Measurements from ENCODE around the gene NAT9.

NAT9 gene

DNA sequence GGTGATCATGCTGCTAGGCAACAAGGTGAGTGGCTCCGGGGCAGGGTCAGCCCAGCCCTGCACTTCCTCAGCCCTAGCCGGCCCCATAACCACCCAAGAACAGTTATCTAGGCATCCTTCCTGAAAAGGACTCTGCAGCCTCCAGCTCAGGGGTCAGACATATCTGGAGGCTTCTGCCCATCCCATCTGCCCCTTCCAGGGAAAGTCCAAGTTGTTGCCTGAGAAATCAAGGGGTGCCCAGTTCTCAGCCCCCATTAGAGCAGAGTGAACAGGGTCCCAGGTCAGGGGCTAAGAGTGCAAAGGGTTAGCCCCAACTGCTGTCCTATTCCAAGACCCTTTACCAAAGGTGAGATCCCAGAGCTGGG is 31.8 kb downstream of the NAT9 start:
- no peak for DNase-seq

DNA sequence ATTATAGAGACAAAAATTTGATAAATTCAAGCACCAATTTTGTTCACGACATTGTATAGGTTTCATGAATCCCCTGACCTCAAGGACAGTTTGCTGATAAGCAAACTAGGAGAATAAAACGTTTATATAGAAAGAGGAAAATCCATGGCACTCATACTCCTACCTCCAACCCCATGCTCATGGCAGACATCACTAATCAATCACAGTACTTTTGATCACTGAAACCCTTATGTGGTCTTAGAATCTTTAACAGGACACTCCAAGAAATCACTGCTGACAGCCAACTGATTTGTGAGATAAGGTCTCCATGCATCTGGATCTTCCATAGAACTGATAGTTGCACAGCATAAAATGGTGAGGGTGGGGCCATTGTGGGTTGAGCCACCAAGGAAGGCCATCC is 32.4 kb downstream of the NAT9 start:
- no peak for DNase-seq

- DNase-seq, result no peak
These were observed 33.1 kb downstream of the NAT9 start for GRCh38 chr17:74742978-74743545.

DNA sequence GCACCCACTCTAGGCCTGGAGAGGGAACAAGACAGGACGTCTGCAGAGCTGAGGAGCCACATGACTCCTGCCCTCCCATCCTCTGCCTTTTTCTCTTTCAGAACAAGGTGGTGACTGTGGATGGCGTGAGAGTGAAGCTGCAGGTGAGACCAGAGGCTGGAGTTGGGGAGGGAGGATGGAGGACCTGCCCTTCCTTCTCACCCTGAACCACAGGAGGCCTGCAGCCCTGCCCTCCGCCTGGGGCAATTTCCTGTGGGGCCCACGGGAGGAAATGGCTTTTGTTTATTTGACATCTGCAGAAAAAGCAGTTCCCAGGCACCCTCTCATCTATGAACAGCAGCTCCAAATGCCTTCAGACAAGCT is 34.0 kb downstream of the NAT9 start:
- DNase-seq, result peak; percentile 9

- no peak for DNase-seq
These were observed 35.3 kb downstream of the NAT9 start for GRCh38 chr17:74740641-74741387.

- peak; percentile 29 for DNase-seq
These were observed 36.0 kb downstream of the NAT9 start for GRCh38 chr17:74740173-74740572.

DNA sequence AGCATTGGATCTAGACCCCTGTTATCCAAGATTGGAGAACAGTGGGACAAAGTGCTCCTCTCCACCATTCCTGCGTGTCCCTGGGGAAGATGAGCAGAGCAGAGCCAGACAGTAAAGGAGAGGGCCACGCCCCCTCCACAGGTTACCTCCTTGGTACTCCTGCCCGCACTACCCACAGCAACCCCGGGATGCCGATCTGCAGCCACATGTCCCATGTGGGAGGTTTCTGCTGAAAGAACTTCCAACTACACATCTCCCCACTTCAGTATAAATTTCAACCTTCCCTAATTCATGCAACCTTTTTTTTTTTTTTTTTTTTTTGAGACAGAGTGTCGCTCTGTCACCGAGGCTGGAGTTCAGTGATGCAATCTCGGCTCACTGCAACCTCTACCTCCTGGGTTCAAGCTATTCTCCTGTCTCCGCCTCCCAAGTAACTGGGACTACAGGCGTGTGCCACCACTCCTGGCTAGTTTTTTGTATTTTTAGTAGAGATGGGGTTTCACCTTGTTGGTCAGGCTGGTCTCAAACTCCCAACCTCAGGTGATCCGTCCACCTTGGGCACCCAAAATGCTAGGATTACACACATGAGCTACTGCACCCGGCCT is 36.8 kb downstream of the NAT9 start:
- DNase-seq, result no peak

- peak; percentile 20 for DNase-seq
These were observed 37.8 kb downstream of the NAT9 start for GRCh38 chr17:74738051-74738996.

DNA sequence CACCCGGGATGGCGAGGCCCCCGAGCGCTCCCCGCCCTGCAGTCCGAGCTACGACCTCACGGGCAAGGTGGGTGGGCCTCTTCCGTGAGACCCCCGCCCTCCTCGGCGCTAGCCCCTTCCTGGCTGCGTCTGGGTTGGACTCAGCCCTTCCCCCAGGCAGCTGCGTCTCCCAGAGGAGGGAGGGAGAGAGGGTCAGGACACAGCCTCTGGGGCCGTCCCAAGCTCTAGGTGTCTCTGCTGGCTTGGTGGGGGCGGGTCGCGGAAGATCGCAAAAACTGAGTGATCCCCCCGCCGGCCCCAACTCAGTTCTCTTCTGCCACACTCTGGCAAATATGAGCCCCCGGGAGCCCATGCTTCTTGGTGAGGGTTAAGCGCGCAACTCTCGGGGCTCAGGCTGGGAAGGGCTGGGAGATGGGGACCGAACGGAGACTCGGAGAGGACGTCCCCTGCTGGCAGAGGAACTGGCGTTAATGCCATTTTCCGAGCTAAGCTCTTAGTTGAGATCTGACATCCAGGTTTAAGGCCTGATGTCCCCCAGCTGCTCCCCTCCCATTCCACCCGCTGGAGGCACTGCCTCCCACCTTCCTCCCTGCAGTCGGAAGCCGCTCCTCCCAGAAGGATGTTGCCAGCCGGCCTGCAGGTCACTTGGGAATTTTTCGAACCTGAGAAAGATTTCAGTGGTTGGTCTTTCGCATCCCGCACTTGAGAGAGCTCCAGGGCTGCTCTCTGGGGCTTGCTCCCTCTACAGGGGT is 38.7 kb downstream of the NAT9 start:
- DNase-seq, result peak; percentile 62

DNA sequence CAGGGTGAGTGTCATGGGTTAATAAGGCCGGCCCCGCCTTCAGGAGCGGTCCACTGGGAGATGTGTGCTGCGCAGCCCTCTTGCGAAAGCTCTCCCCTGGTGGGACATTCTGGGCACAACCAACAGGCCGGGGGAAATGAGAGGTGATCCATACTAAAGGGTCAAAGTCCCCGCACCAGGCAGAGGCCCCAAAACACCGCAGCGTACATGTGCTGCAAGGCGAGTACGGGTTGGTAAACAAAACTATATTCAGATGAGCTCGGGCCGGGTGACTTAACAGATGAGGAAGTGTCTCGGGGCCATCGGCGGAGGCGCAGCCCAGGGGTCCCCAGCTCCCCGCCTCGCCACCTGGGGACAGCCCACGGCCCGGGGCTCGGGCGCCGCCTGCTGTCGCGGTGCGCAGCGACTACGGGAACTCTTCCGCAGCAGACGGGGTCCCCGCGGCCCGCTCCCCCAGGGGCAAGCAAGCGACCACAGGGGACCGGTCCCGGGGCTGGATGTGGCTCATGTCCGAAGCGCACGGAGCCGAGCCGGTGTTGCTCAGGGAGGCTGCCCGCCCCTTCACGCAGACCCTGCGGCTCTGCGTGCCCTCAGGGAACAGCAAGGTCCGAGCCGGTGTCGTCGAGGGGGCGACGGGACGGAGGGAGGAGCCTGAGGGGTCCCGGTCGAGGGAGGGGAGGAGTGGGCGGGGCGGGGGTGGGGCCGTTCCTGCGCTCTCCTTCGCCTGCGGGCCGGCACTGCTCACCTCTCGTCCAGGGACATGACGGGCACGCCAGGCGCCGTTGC is 39.4 kb downstream of the NAT9 start, which contains the start of gene RAB37:
Gene RAB37, plus strand, starts transcription at position 744 of the 786 bp plus-strand sequence. Its CDS starts 17 bp downstream, at position 761.
- peak; percentile 58 for DNase-seq

GRCh38 chr17:74734256-74734655 is 41.9 kb downstream of the NAT9 start:
- no peak for DNase-seq

DNA sequence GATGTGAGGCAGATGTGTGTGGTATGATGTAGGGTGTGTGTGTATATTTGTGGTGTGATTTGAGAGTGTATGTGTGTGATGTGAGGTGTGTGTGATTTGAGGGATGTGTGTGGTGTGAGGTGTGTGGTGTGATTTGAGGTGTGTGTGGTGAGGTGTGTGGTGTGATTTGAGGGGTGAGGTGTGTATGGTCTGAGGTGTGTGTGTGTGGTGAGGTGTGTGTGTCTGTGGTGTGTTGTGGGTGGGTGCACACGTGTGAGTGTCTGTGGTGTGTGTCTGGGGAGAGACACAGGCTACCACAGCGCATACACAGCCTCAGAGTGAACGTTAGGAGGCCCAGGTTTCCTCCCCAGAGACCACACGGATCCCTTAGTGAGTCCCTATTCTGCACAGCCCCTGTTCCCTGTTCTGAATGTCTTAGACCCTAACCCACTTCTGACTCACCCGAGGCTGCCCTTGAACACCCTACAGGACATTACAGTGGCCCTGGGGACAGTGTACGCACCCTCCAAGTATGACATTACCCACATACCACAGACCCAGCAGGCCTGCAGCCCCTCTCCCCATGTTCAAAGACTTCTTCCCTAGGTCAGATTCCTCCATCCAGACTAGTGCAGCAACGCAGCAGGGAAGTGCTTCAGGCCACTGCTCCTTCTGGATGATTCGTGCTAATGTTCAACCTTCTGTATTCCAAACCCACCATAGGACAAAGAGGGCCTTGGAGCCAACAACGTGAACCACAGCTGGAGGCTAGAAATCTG is 42.6 kb downstream of the NAT9 start:
- no peak for DNase-seq

- no peak for DNase-seq
These were observed 43.9 kb downstream of the NAT9 start for GRCh38 chr17:74732042-74732867.

DNA sequence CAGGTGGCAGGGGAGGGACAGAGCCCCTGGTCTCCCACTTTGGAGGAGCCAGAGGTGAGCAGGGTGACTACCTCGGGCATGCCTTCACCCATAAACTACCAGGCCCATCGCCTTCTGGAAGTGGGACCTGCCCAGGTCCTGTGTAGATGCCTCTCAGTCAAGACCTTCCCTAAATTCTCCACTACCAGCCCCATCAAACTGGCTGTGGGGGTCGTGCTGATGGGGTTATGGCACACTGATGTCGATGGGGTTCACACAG is 44.9 kb downstream of the NAT9 start:
- DNase-seq, result no peak

DNA sequence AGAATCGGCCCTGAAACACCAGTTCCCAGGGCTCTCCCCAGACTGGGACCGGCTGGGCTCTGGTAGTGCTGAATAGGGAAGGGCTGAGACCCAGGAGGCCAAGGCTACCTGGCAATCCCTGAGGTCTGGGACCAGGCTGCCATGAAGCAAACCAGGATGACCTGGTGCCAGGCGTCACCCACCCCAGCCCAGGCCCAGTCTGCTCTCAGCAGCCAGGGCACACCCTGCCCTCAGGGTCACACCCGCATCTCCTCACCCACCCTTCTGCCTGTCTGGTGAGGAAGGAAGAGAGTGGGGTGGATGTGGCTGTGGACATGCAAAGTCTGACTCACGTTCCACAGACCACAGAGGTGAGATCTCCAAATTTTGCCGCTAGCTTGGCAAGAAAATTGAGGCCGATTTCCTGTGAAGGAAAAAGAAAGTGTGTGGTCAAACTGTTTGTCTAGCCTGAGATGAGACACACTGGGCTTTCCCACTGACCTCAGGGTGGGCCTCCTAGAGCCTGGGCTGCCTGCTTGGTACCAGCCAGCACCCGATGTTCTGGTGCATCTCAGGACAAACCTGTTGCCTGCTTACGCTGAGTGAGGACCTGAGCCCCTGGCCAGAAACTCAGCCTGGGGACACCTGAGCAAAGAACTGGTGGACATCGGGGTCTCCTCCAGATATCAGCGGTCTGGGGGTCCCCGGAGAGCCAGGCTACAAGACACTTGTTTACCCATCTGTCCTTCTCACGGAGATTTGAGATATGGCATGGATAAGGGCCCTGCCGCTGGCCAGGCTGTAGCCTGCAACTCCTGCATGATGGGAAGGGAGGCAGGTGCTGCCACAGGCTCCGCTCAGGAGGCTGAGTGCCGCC is 45.4 kb downstream of the NAT9 start:
- peak; percentile 48 for DNase-seq

- no peak for DNase-seq
These were observed 46.3 kb downstream of the NAT9 start for GRCh38 chr17:74729866-74730265.

DNA sequence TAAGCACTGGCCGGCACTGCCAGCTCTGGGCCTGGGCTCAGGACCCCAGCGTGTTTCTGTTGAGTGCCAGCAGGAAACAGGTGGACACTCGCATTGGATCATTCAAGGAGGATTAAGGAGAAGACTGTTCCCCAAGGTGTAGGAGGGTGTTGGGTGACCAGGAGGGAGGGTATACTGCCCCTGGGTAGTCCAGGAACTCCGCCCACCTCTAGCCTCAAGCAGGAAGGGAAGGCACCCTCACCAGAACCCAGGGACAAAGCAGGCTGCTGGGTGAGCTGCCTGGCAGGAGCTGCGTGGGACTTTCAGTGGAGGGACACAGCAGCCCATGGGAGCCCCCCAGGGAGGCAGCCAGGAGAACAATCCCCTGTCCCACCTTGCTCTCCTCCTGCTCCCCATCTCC is 46.8 kb downstream of the NAT9 start:
- no peak for DNase-seq

DNA sequence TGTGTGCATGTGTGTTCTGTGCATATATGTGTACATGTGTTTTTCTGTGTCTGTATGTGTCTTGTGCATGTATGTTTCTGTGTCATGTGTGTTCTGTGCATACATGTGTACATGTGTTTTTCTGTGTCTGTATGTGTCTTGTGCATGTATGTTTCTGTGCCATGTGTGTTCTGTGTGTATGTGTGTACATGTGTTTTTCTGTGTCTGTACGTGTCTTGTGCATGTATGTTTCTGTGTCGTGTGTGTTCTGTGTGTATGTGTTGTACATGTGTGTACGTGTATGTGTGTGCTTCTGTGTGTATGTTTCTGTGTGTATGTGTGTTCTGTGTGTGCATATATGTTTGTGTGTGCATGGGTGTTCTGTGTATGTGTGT is 47.5 kb downstream of the NAT9 start:
- DNase-seq, result no peak

- DNase-seq, result no peak
These were observed 48.0 kb downstream of the NAT9 start for GRCh38 chr17:74728033-74728701.

Measured in inflammatory macrophage treated with lipopolysaccharide for 4 hours (primary cell).